ENCODE data around the gene TRMT61A. TPM values are rescaled to one million over a fixed set of nuclear protein-coding genes. Genes with fewer than 3 reads are reported as not detected.

Gene TRMT61A
- polyA plus RNA-seq: 8.2 and 10.2 TPM in 2 replicates
- polyA minus RNA-seq: 5.9 and 6.8 TPM in 2 replicates

DNA sequence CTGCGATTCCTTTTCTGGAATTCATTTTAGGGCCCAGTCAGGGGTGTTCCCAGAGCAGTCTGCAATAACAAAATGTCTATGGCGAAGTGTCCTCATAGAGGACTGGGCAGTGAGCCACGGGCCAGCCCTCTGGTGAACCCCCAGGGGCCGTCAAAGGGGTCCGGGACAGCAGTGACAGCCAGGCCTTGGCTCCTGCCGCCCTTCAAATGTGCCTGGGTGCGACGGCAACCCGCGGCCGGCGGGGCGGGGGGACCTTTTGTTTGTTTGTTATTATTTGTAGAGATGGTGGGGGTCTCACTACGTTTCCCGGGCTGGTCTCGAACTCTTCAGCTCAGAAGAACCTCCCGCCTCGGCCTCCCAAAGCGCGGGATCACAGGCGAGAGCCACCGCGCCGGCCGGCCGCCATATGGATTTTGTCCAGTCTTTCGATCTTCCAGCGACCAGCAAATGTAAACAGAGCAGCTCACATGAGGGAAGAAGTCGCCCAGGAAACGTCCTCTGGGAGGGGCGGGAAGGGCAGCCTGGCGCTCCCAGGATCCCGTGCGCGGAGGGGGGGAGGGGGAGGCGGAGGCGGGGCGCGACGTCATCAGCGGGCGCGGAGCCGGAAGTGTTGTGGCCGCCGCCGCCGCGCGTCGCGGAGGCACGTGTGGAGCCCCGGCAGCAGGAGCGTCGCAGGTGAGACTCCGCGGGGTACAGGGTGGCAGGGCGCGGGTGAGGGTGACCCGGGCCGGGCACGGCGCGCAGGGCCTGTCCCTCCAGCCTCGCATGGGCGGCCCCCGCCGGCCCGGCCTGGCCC lies at the start of gene TRMT61A:
TSS of gene TRMT61A (plus strand) at position 610 of the 796 bp plus-strand sequence. CDS start 783 bp downstream, outside the sequence.
- no peak within 1 kb of the TSS for H2AFZ ChIP-seq (ENCODE audit: low read depth, low read length)
- H3K9ac ChIP-seq (ENCODE audit: low read length): peak within 1 kb of the TSS; percentile 81
- H3K9me3 ChIP-seq (ENCODE audit: low read length): no peaks in the 10 kb centered on the region
- TF ChIP-seq EZH2 (IDR thresholded peaks at IDR 0.05; ENCODE audit: borderline replicate concordance, insufficient read depth, low read length, poor library complexity, severe bottlenecking): no peak
- peak; percentile 17 for TF ChIP-seq EP300 (conservative IDR thresholded peaks at IDR 0.05; ENCODE audit: poor library complexity, severe bottlenecking)
- no peak for TF ChIP-seq TAF1 (IDR thresholded peaks at IDR 0.05; ENCODE audit: low read depth)
- TF ChIP-seq RAD21 (conservative IDR thresholded peaks at IDR 0.05): no peak
- peak; percentile 99 for TF ChIP-seq MXI1 (conservative IDR thresholded peaks at IDR 0.05; ENCODE audit: poor library complexity, severe bottlenecking)
- peak; percentile 78 for TF ChIP-seq POLR2AphosphoS5 (IDR thresholded peaks at IDR 0.05)
- TF ChIP-seq, protein P1, sequence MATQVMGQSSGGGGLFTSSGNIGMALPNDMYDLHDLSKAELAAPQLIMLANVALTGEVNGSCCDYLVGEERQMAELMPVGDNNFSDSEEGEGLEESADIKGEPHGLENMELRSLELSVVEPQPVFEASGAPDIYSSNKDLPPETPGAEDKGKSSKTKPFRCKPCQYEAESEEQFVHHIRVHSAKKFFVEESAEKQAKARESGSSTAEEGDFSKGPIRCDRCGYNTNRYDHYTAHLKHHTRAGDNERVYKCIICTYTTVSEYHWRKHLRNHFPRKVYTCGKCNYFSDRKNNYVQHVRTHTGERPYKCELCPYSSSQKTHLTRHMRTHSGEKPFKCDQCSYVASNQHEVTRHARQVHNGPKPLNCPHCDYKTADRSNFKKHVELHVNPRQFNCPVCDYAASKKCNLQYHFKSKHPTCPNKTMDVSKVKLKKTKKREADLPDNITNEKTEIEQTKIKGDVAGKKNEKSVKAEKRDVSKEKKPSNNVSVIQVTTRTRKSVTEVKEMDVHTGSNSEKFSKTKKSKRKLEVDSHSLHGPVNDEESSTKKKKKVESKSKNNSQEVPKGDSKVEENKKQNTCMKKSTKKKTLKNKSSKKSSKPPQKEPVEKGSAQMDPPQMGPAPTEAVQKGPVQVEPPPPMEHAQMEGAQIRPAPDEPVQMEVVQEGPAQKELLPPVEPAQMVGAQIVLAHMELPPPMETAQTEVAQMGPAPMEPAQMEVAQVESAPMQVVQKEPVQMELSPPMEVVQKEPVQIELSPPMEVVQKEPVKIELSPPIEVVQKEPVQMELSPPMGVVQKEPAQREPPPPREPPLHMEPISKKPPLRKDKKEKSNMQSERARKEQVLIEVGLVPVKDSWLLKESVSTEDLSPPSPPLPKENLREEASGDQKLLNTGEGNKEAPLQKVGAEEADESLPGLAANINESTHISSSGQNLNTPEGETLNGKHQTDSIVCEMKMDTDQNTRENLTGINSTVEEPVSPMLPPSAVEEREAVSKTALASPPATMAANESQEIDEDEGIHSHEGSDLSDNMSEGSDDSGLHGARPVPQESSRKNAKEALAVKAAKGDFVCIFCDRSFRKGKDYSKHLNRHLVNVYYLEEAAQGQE (IDR thresholded peaks at IDR 0.05; ENCODE audit: borderline replicate concordance): peak; percentile 59
- TF ChIP-seq SMC3 (conservative IDR thresholded peaks at IDR 0.05; ENCODE audit: poor library complexity): peak; percentile 16
- H3F3A ChIP-seq (ENCODE audit: insufficient read depth, low read length, poor library complexity, severe bottlenecking): no peaks in the 10 kb centered on the region
- H3K79me2 ChIP-seq (replicated peaks; ENCODE audit: insufficient read depth, low read length): peaks cover 15% of the 10 kb centered on the region
- H3K27ac ChIP-seq (ENCODE audit: low read length): peak within 1 kb of the TSS; percentile 88
- no peaks in the 10 kb centered on the region for H3K27me3 ChIP-seq (ENCODE audit: insufficient read depth, low read depth, low read length)
- H4K20me1 ChIP-seq (ENCODE audit: insufficient read depth): no peaks in the 10 kb centered on the region
- peak within 1 kb of the TSS; percentile 92 for H3K4me3 ChIP-seq (ENCODE audit: low read length)
- no peaks in the 10 kb centered on the region for H3K36me3 ChIP-seq (ENCODE audit: insufficient read depth, low read length)
- H3K9me2 ChIP-seq (ENCODE audit: insufficient read depth, low read length): no peaks in the 10 kb centered on the region
- peak within 1 kb of the TSS; percentile 91 for H3K4me2 ChIP-seq (ENCODE audit: low read length)

DNA sequence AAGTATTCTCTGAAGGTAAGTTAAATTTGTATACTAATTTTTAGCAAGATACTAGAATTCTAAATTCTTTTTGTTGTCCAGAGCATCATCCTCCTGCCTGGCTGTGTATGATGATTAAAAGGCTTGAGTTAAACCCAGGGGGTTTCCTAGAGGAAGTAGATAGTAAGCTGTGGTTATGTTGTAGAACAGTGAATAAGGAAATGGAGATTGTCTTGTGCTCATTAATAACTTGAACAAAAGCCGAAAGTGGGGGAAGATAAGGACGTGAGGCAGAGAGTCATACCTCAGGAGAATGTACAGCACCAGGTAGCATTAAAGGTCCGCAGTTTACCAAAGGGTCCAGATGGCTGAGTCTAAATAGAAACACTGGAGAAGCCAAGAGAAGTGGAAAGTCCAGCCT lies 48.4 kb upstream of the TRMT61A start:
- TF ChIP-seq, protein P2, sequence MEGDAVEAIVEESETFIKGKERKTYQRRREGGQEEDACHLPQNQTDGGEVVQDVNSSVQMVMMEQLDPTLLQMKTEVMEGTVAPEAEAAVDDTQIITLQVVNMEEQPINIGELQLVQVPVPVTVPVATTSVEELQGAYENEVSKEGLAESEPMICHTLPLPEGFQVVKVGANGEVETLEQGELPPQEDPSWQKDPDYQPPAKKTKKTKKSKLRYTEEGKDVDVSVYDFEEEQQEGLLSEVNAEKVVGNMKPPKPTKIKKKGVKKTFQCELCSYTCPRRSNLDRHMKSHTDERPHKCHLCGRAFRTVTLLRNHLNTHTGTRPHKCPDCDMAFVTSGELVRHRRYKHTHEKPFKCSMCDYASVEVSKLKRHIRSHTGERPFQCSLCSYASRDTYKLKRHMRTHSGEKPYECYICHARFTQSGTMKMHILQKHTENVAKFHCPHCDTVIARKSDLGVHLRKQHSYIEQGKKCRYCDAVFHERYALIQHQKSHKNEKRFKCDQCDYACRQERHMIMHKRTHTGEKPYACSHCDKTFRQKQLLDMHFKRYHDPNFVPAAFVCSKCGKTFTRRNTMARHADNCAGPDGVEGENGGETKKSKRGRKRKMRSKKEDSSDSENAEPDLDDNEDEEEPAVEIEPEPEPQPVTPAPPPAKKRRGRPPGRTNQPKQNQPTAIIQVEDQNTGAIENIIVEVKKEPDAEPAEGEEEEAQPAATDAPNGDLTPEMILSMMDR (IDR thresholded peaks at IDR 0.05; ENCODE audit: poor library complexity, severe bottlenecking): no peak
- no peak for TF ChIP-seq EZH2 (IDR thresholded peaks at IDR 0.05; ENCODE audit: borderline replicate concordance, insufficient read depth, low read length, poor library complexity, severe bottlenecking)
- no peak for TF ChIP-seq EP300 (conservative IDR thresholded peaks at IDR 0.05; ENCODE audit: poor library complexity, severe bottlenecking)
- no peak for TF ChIP-seq RAD21 (conservative IDR thresholded peaks at IDR 0.05)
- TF ChIP-seq POLR2AphosphoS5 (IDR thresholded peaks at IDR 0.05): no peak
- TF ChIP-seq SMC3 (conservative IDR thresholded peaks at IDR 0.05; ENCODE audit: poor library complexity): no peak
- TF ChIP-seq, protein P1 (IDR thresholded peaks at IDR 0.05; ENCODE audit: borderline replicate concordance): no peak
- TF ChIP-seq MXI1 (conservative IDR thresholded peaks at IDR 0.05; ENCODE audit: poor library complexity, severe bottlenecking): no peak
- no peak for TF ChIP-seq TAF1 (IDR thresholded peaks at IDR 0.05; ENCODE audit: low read depth)
- Histone ChIP-seq H3K79me2 (replicated peaks; ENCODE audit: insufficient read depth, low read length) (no peaks in the 10 kb centered on the region), H3K4me3 (ENCODE audit: low read length) (no peak overlapping the region), H3K9me2 (ENCODE audit: insufficient read depth, low read length) (no peaks in the 10 kb centered on the region), H3K9me3 (ENCODE audit: low read length) (no peaks in the 10 kb centered on the region), H3F3A (ENCODE audit: insufficient read depth, low read length, poor library complexity, severe bottlenecking) (no peaks in the 10 kb centered on the region), H2AFZ (ENCODE audit: low read depth, low read length) (no peak overlapping the region), H3K9ac (ENCODE audit: low read length) (no peak overlapping the region), H3K27ac (ENCODE audit: low read length) (no peak overlapping the region), H3K4me2 (ENCODE audit: low read length) (no peak overlapping the region), H4K20me1 (ENCODE audit: insufficient read depth) (no peaks in the 10 kb centered on the region), H3K27me3 (ENCODE audit: insufficient read depth, low read depth, low read length) (no peaks in the 10 kb centered on the region), H3K36me3 (ENCODE audit: insufficient read depth, low read length) (peaks cover 7% of the 10 kb centered on the region)

Data from neural cell (in vitro differentiated cells).